CD4-positive, alpha-beta T cell treated with Interferon alpha-2 for 1 hour (primary cell): Measurements from ENCODE around the gene NPR3.
"Not testable (repeated sequence)": the region's sequence is repeated elsewhere in the genome, so short reads cannot be mapped to it uniquely, and the experiment has no call there.

Source experiments
- DNase-seq, 2 donors: peaks; one replicate each; pipeline ENCODE4 v3.0.0-alpha.2; 2020 to 2022

The NPR3 gene

GRCh38 chr5:32769711-32770110, 58.6 kb downstream of the NPR3 start:
- no peak for DNase-seq

GRCh38 chr5:32770444-32770843, 59.3 kb downstream of the NPR3 start:
- no peak for DNase-seq

- DNase-seq: no peak
Observed at GRCh38 chr5:32771037-32771436, 59.9 kb downstream of the NPR3 start.

- no peak for DNase-seq
Observed at GRCh38 chr5:32773944-32774343, 62.8 kb downstream of the NPR3 start.

GRCh38 chr5:32776200-32776599, 65.1 kb downstream of the NPR3 start:
- DNase-seq: no peak

- DNase-seq: no peak
Observed at GRCh38 chr5:32777222-32777621, 66.1 kb downstream of the NPR3 start.

- no peak for DNase-seq
Observed at GRCh38 chr5:32777733-32778132, 66.6 kb downstream of the NPR3 start.

- DNase-seq: no peak
Observed at GRCh38 chr5:32778403-32778802, 67.3 kb downstream of the NPR3 start.

- DNase-seq: no peak
Observed at GRCh38 chr5:32779754-32780415, 68.8 kb downstream of the NPR3 start.

- no peak for DNase-seq
Observed at GRCh38 chr5:32780508-32780919, 69.4 kb downstream of the NPR3 start.

GRCh38 chr5:32783661-32784060, 72.5 kb downstream of the NPR3 start:
- no peak for DNase-seq

- DNase-seq: no peak
Observed at GRCh38 chr5:32785611-32786254, 74.6 kb downstream of the NPR3 start.

- no peak for DNase-seq
Observed at GRCh38 chr5:32786311-32786710, 75.2 kb downstream of the NPR3 start.

GRCh38 chr5:32790411-32790951, 79.4 kb downstream of the NPR3 start:
- no peak for DNase-seq

GRCh38 chr5:32791536-32792243, 80.6 kb downstream of the NPR3 start:
- DNase-seq: no peak

GRCh38 chr5:32794086-32794485, 83.0 kb downstream of the NPR3 start:
- DNase-seq: no peak

GRCh38 chr5:32802764-32803163, 91.6 kb downstream of the NPR3 start:
- no peak for DNase-seq

GRCh38 chr5:32803656-32804055, 92.5 kb downstream of the NPR3 start:
- DNase-seq: no peak

GRCh38 chr5:32805462-32805861, 94.3 kb downstream of the NPR3 start:
- DNase-seq: not testable (repeated sequence)

- no peak for DNase-seq
Observed at GRCh38 chr5:32805971-32806638, 95.0 kb downstream of the NPR3 start.

GRCh38 chr5:32808783-32809182, 97.7 kb downstream of the NPR3 start:
- DNase-seq: no peak

- DNase-seq: no peak
Observed at GRCh38 chr5:32810804-32811203, 99.7 kb downstream of the NPR3 start.

GRCh38 chr5:32812399-32812798, 101.3 kb downstream of the NPR3 start:
- DNase-seq: no peak
